ENCODE results near the gene AMOTL2. TPM values are rescaled to one million over a fixed set of nuclear protein-coding genes. Genes with fewer than 3 reads are reported as not detected.

The AMOTL2 gene
- total and polyA plus RNA-seq, 2 donors (not counting 3 experiments of a cell fraction or from before 2014, with no cell fraction given) = 130 to 145 TPM

- ChIA-PET CTCF (interaction anchor here (0.6 to 6.0 kb wide), 11 partner anchors 11 to 163 kb away, joined by 3 to 60 read pairs (median 4); no protein-coding TSS in a partner anchor), POLR2A (interaction anchor here (0.6 to 4.0 kb wide), 18 partner anchors 11 to 111 kb away, joined by 3 to 46 read pairs (median 3); partner anchors contain the start of genes ANAPC13 and CEP63)
- peaks cover 11 to 12% of the 10 kb centered on the region in 2 experiments for H3K36me3 ChIP-seq (ENCODE audit: control insufficient read depth in 2 of 2, extremely low read depth in 1 of 2, insufficient read depth in 2 of 2, low read length in 2 of 2)
- H3K4me2 ChIP-seq (ENCODE audit: insufficient read depth, low read length) = peak overlapping the region; percentile 63
- DNase-seq (ENCODE audit: low read depth, low spot score) (peak; percentile 62), FAIRE-seq (no peak)
- H4K20me1 ChIP-seq (replicated peaks; ENCODE audit: control insufficient read depth, extremely low read depth, insufficient read depth, low read length) = no peaks in the 10 kb centered on the region
- intact Hi-C loops (cut with micrococcal nuclease) = loop anchor here (1.0 to 5.0 kb wide), 7 partner anchors 52 to 472 kb away; partner anchors contain the start of genes CEP63 and RYK
- dilution Hi-C loops (cut with MboI; ENCODE audit: extremely low pct_ligation_motif_present, low sequenced_read_pairs) = no loop called here
- H3K4me3 ChIP-seq (replicated peaks in 1 of 3; ENCODE audit: insufficient read depth in 1 of 3, low read depth in 1 of 3, low read length in 3 of 3) = peak overlapping the region; percentile 19 to 73 (median 36)
- H3K27ac ChIP-seq (ENCODE audit: insufficient read depth, low read depth, low read length) = peak overlapping the region; percentile 99
- no TSS peak for BruUV-seq (replicated peaks)
- peaks cover 40% of the 10 kb centered on the region for H3K79me2 ChIP-seq (ENCODE audit: control insufficient read depth, insufficient read depth, low read length)
- H3K4me1 ChIP-seq (ENCODE audit: control insufficient read depth, extremely low read depth, insufficient read depth, low read length) = peaks cover 41% of the 10 kb centered on the region
- H3K9me3 ChIP-seq (replicated peaks; ENCODE audit: control insufficient read depth, insufficient read depth, low read length) = no peaks in the 10 kb centered on the region
- peak overlapping the region; percentile 74 for H3K9ac ChIP-seq (replicated peaks; ENCODE audit: extremely low read depth, insufficient read depth, low read length)
- no peaks in the 10 kb centered on the region for H3K9me1 ChIP-seq (replicated peaks; ENCODE audit: control insufficient read depth, extremely low read depth, insufficient read depth, low read length)
- H2AFZ ChIP-seq (ENCODE audit: low read depth, low read length) = peak overlapping the region; percentile 69
- no peak for TF ChIP-seq POLR2A (IDR thresholded peaks at IDR 0.05; ENCODE audit: low read depth, low read length)
- no peak for TF ChIP-seq EZH2 (IDR thresholded peaks at IDR 0.05; ENCODE audit: borderline replicate concordance, low read depth, low read length, severe bottlenecking)
- no peak for TF ChIP-seq MAX (IDR thresholded peaks at IDR 0.05; ENCODE audit: insufficient read depth, insufficient read length)
- TF ChIP-seq GATA2 (IDR thresholded peaks at IDR 0.05; ENCODE audit: insufficient read depth, insufficient read length, low read depth, low read length) = no peak
- TF ChIP-seq FOS (IDR thresholded peaks at IDR 0.05; ENCODE audit: borderline replicate concordance, insufficient read depth, low read length) = no peak
- no peak for TF ChIP-seq MYC (IDR thresholded peaks at IDR 0.05; ENCODE audit: low read depth, low read length)
- no peak for TF ChIP-seq JUN (IDR thresholded peaks at IDR 0.05; ENCODE audit: borderline replicate concordance, insufficient read depth, insufficient read length, low read depth)
- TF ChIP-seq CTCF (IDR thresholded peaks at IDR 0.05; ENCODE audit: extremely low read depth in 1 of 2, insufficient read depth in 1 of 2, low read depth in 1 of 2, low read length in 2 of 2) = no peak
- TF ChIP-seq POLR2AphosphoS5 (IDR thresholded peaks at IDR 0.05; ENCODE audit: insufficient read depth, low read depth, low read length) = no peak
- H3K27me3 ChIP-seq (ENCODE audit: control insufficient read depth in 2 of 2, insufficient read depth in 2 of 2, low read length in 2 of 2) = no peaks in the 10 kb centered on the region
Measured at GRCh38 chr3:134374791-134375581, 739 bp upstream of the AMOTL2 start.

Measured in endothelial cell of umbilical vein (primary cell).